Chondrocyte (in vitro differentiated cells): ENCODE data around the gene MAGEL2. TPM values are rescaled to one million over a fixed set of nuclear protein-coding genes. Genes with fewer than 3 reads are reported as not detected.

Experiments used
- DNase-seq: peaks from one replicate; pipeline ENCODE4 v3.0.0; 2021; ENCODE audit warnings: mixed read lengths, low spot score
- H3K27ac Mint-ChIP-seq: one replicate; pipeline ENCODE4 v1.8.0; 2021; ENCODE audit warnings: mild to moderate bottlenecking, moderate library complexity, mixed read lengths; ENCODE audit not compliant: unreplicated experiment
- H3K27me3 Mint-ChIP-seq: 2 replicates; pipeline ENCODE4 v1.8.0; 2021; ENCODE audit warnings: low read depth, mixed read lengths
- H3K36me3 Mint-ChIP-seq: 2 replicates; pipeline ENCODE4 v1.8.0; 2021; ENCODE audit warnings: low read depth, mixed read lengths
- H3K4me1 Mint-ChIP-seq: 2 replicates; pipeline ENCODE4 v1.8.0; 2021; ENCODE audit warnings: low read depth, mild to moderate bottlenecking, mixed read lengths
- H3K4me3 Mint-ChIP-seq: one replicate; pipeline ENCODE4 v1.8.0; 2021; ENCODE audit warnings: mild to moderate bottlenecking, moderate library complexity, mixed read lengths; ENCODE audit not compliant: unreplicated experiment
- H3K9me3 Mint-ChIP-seq: 2 replicates; pipeline ENCODE4 v1.8.0; 2021; ENCODE audit warnings: low read depth, mixed read lengths
- long read RNA-seq: library from polyadenylated mRNA; stranded (forward); transcript quantifications from one replicate; pipeline ENCODE4 v2.0.0, GENCODE V29; 2021
- total RNA-seq: library from RNA; stranded (reverse); gene quantifications from 3 replicates; pipeline ENCODE4 v1.2.1, GENCODE V29; 2021
- TF ChIP-seq, protein P1 (sequence below): fragments of 200-600 bp; sonication (generic); IDR thresholded peaks from 2 replicates; pipeline ENCODE4 v1.5.0; 2021; ENCODE audit warnings: antibody characterized with exemption, mild to moderate bottlenecking, moderate library complexity

MAGEL2 gene
- total RNA-seq: 6.4 to 8.0 TPM (median 6.9 TPM) in 3 replicates
- long read RNA-seq, full-length matches to known transcripts: 15 of 15 reads
- long read RNA-seq, partial matches to known transcripts: 0 of 15 reads
- long read RNA-seq, other reads (novel, unspliced or antisense): 0 of 15 reads

DNA sequence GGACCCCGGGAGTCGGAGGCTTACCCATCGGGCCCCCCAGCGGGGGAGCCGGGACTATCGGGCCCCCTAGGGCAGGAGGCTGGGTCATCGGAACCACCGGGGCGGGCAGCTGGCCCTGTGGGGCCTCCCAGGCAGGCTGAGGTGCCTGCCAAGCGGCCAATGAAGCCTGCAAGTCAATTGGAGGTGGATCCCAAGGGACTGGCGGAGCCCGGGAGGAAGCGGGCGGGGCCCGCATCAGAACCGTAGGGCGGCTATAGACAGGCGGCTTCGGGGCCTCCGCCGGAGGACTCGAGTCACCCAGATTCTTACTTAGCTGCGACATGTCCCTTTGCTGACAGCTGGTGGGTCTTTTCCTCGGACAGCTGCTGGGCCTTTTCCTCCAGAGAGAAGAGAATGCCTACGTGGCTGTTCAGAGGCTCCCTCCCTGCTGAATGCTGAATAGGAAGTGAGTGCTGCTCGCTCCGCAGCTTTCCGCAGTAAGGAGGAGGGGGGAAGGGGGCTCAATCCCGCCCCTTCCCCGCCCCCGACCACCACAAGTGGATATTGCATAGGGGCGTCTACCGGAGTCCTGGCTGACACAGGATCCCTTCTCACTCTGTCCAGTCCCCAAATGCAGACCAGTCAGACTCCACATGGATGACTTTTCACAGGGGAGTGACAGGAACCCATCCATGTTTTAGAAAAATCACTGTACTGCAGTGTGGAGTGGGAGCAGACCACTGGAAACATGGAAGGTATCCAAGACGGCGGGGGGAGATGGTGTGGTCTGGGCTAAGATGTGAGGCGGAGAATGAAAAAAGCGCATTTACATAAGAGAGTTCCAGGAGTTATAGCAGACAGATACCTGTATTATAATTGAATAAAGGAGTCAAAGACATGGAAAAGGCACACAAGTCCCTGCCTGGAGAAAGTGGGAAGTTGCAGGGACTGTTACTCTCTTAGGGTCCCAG, at the start of gene MAGEL2:
Gene MAGEL2, minus strand, starts transcription at position 447 of the 950 bp plus-strand sequence. Its CDS starts 125 bp downstream, at position 322.
- TF ChIP-seq, protein P1, sequence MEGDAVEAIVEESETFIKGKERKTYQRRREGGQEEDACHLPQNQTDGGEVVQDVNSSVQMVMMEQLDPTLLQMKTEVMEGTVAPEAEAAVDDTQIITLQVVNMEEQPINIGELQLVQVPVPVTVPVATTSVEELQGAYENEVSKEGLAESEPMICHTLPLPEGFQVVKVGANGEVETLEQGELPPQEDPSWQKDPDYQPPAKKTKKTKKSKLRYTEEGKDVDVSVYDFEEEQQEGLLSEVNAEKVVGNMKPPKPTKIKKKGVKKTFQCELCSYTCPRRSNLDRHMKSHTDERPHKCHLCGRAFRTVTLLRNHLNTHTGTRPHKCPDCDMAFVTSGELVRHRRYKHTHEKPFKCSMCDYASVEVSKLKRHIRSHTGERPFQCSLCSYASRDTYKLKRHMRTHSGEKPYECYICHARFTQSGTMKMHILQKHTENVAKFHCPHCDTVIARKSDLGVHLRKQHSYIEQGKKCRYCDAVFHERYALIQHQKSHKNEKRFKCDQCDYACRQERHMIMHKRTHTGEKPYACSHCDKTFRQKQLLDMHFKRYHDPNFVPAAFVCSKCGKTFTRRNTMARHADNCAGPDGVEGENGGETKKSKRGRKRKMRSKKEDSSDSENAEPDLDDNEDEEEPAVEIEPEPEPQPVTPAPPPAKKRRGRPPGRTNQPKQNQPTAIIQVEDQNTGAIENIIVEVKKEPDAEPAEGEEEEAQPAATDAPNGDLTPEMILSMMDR: no peak
- Mint-ChIP-seq H3K4me1 (peaks cover 14% of the 10 kb centered on the region), H3K9me3 (peaks cover 6% of the 10 kb centered on the region), H3K4me3 (peak within 1 kb of the TSS; percentile 69), H3K27me3 (peaks cover 12% of the 10 kb centered on the region), H3K27ac (peak within 1 kb of the TSS; percentile 12), H3K36me3 (no peaks in the 10 kb centered on the region)
- no peak for DNase-seq

DNA sequence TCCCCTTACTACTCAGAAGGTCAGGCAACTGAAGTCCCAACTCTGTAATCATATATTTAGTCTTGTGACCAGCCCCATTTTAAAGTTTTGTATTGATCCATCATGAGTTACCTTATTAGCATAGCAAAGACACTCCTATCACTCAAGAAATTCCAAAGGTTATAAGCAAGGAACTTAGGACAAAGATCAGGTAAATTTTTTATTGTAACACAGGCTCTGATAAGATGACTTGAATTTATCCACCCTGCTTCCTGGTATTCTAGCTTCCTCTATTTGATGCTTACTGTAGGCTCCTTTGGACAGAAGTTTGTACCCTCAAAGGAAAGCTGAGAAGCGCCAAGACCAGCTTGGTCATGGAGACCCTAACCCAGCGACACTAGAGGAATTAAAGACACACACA, 47.6 kb upstream of the MAGEL2 start:
- H3K27ac Mint-ChIP-seq: no peak overlapping the region
- no peak for DNase-seq
- H3K36me3 Mint-ChIP-seq: no peaks in the 10 kb centered on the region
- TF ChIP-seq, protein P1: no peak
- no peaks in the 10 kb centered on the region for H3K27me3 Mint-ChIP-seq
- H3K9me3 Mint-ChIP-seq: peaks cover 30% of the 10 kb centered on the region
- no peaks in the 10 kb centered on the region for H3K4me1 Mint-ChIP-seq
- no peak overlapping the region for H3K4me3 Mint-ChIP-seq

DNA sequence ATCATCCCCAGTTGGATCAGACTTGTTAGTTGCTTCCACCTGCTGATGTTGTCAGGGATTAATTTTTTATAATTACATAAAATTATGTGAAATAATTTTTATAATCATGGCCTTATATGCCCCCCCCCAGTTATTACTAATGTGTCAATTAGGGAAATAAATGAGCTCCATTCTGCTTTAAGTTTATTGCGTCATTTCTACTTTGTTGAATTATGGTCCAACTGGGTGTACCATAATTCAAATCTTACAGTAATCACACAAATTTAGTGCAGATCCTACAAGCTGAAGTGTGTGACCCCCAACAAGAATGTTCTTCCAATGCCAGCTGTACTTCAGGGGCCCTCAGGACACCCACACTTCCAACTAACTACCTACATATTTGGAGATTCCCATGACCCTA, 46.9 kb upstream of the MAGEL2 start:
- Mint-ChIP-seq H3K27me3 (no peaks in the 10 kb centered on the region), H3K27ac (no peak overlapping the region), H3K36me3 (no peaks in the 10 kb centered on the region), H3K4me3 (no peak overlapping the region), H3K4me1 (no peaks in the 10 kb centered on the region), H3K9me3 (peaks cover 31% of the 10 kb centered on the region)
- TF ChIP-seq, protein P1: no peak
- DNase-seq: no peak

DNA sequence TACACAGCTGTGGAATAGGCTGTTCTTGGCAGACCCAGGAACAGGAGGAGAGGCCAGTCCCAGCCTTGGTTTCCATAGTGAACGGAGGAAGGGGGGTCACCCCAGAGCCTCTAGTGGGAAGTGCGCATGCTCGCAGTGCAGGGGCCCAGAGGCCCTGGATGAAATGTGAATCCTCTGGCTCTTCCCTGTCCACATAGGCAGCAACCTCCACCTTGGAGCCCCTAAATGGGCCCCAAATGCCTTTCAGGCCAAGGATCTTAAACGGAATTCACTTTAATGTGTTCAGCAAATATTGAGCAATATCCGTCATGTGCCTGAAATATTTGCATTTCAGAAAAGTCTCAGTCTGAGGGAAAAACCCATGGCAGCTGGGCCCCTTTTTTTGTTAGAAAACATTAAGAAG, 42.8 kb upstream of the MAGEL2 start:
- Mint-ChIP-seq H3K4me1 (peaks cover 4% of the 10 kb centered on the region), H3K36me3 (no peaks in the 10 kb centered on the region), H3K4me3 (no peak overlapping the region), H3K27me3 (no peaks in the 10 kb centered on the region), H3K9me3 (peaks cover 31% of the 10 kb centered on the region), H3K27ac (no peak overlapping the region)
- TF ChIP-seq, protein P1: no peak
- no peak for DNase-seq

- peaks cover 4% of the 10 kb centered on the region for H3K4me1 Mint-ChIP-seq
These were observed 42.3 kb upstream of the MAGEL2 start for GRCh38 chr15:23690015-23690414.

More at GRCh38 chr15:23690015-23690414, 42.3 kb upstream of the MAGEL2 start:
- Mint-ChIP-seq H3K27me3 (no peaks in the 10 kb centered on the region), H3K27ac (no peak overlapping the region), H3K4me3 (no peak overlapping the region), H3K9me3 (peaks cover 27% of the 10 kb centered on the region), H3K36me3 (no peaks in the 10 kb centered on the region)
- TF ChIP-seq, protein P1: no peak
- no peak for DNase-seq
